GM12878 (cell line): Measurements from ENCODE around the gene ACSS1. TPM values are rescaled to one million over a fixed set of nuclear protein-coding genes. Genes with fewer than 3 reads are reported as not detected.

Source experiments
- ATAC-seq: fragments of 200-7000 bp; cut with Tn5 transposase; 3 replicates; pipeline ENCODE4 v1.9.1; 2020; ENCODE audit warnings: mild to moderate bottlenecking, moderate library complexity
- BruUV-seq: library from RNA; stranded (reverse); fragments of 400-500 nt; replicated peaks from 2 replicates; lab custom pipeline; 2021; lab: Mats Ljungman, UMichigan
- CTCF ChIA-PET: fragments of 300-600 bp; sonication (Branson Sonifier 250); formaldehyde crosslinking; extraction: SDS; loops from one replicate; lab custom pipeline; 2021; ENCODE audit warnings: inconsistent platforms; lab: Yijun Ruan, JAX
- POLR2A ChIA-PET: fragments of 350-600 bp; formaldehyde crosslinking; extraction: SDS; loops from one replicate; lab custom pipeline; 2021; ENCODE audit warnings: inconsistent platforms; lab: Charles Lee
- RAD21 ChIA-PET: fragments of 300-600 bp; sonication (Branson Sonifier 250); formaldehyde crosslinking; loops from one replicate; lab custom pipeline; 2023; ENCODE audit warnings: antibody characterized with exemption; ENCODE audit not compliant: unreplicated experiment; lab: Charles Lee
- SMC1A ChIA-PET: fragments of 300-600 bp; sonication (Branson Sonifier 250); formaldehyde crosslinking; loops from one replicate; lab custom pipeline; 2023; ENCODE audit not compliant: unreplicated experiment, uncharacterized antibody; lab: Charles Lee
- DNase-seq: peaks from one replicate; pipeline ENCODE4 v3.0.0-alpha.2; 2011; ENCODE audit warnings: low read depth, low spot score
- FAIRE-seq: peaks from 3 replicates; lab custom pipeline; 2011; peaks lifted over from hg19 to GRCh38; lab: Jason Lieb, UNC
- H2AFZ ChIP-seq: 2 replicates; pipeline ENCODE4 v1.6.0; 2011; ENCODE audit warnings: low read depth, low read length, control low read depth; ENCODE audit not compliant: control insufficient read depth
- H3K27ac ChIP-seq: 2 replicates; pipeline ENCODE4 v1.5.1; 2011; ENCODE audit warnings: control low read depth; ENCODE audit not compliant: control insufficient read depth, insufficient read depth
- H3K27me3 ChIP-seq, 2 experiments: replicated peaks in 1 of 2; 2 replicates each; pipeline versions ENCODE4 v1.6.0 to v1.6.1; 2011; ENCODE audit warnings: low read length in 1 of 2; ENCODE audit not compliant: control insufficient read depth in 2 of 2, insufficient read depth in 2 of 2
- H3K36me3 ChIP-seq, 2 experiments: 2 replicates each; pipeline ENCODE4 v1.5.1; 2011; ENCODE audit warnings: low read length in 1 of 2; ENCODE audit not compliant: control insufficient read depth in 2 of 2, insufficient read depth in 2 of 2
- H3K4me1 ChIP-seq: 2 replicates; pipeline ENCODE4 v1.6.1; 2011; ENCODE audit warnings: mild to moderate bottlenecking, low read length, moderate library complexity, mixed read lengths; ENCODE audit not compliant: control insufficient read depth, insufficient read depth
- H3K4me2 ChIP-seq: 2 replicates; pipeline ENCODE4 v1.6.0; 2011; ENCODE audit warnings: control low read depth; ENCODE audit not compliant: control insufficient read depth, insufficient read depth
- H3K4me3 ChIP-seq: fragments of 200-600 bp; sonication (generic); 2 replicates; pipeline ENCODE4 v1.5.1; 2016
- H3K79me2 ChIP-seq: 2 replicates; pipeline ENCODE4 v1.6.0; 2011; ENCODE audit warnings: low read length; ENCODE audit not compliant: control insufficient read depth, insufficient read depth
- H3K9ac ChIP-seq: 2 replicates; pipeline ENCODE4 v1.8.0; 2011; ENCODE audit warnings: low read length, control low read depth, mixed read lengths; ENCODE audit not compliant: control insufficient read depth, insufficient read depth
- H3K9me3 ChIP-seq: replicated peaks from 3 replicates; pipeline ENCODE4 v1.5.1; 2011; ENCODE audit warnings: mild to moderate bottlenecking, low read length; ENCODE audit not compliant: control insufficient read depth, insufficient read depth
- H4K20me1 ChIP-seq: 2 replicates; pipeline ENCODE4 v1.6.0; 2011; ENCODE audit not compliant: control insufficient read depth, insufficient read depth
- BHLHE40 ChIP-seq, 2 experiments: fragments of 450-650 bp in 1 of 2; IDR thresholded peaks; 2 replicates each; pipeline ENCODE4 v1.6.1; 2011 to 2017; ENCODE audit warnings: low read depth in 2 of 2, borderline replicate concordance in 1 of 2, improper control_type of control experiment in 1 of 2, low read length in 1 of 2, mild to moderate bottlenecking in 1 of 2
- CBX3 ChIP-seq: fragments of 200-600 bp; sonication (generic); IDR thresholded peaks from 2 replicates; pipeline ENCODE4 v1.6.1; 2016; ENCODE audit warnings: low read depth, borderline replicate concordance
- EP300 ChIP-seq, 2 experiments: fragments of 150-350 bp in 1 of 2; IDR thresholded peaks; 2 replicates each; pipeline ENCODE4 v1.6.1; 2011 to 2012; ENCODE audit warnings: low read depth in 2 of 2, low read length in 2 of 2, borderline replicate concordance in 1 of 2, improper control_type of control experiment in 1 of 2, inconsistent platforms in 1 of 2; ENCODE audit not compliant: control insufficient read depth in 1 of 2
- IRF4 ChIP-seq: IDR thresholded peaks from 2 replicates; pipeline ENCODE4 v1.6.1; 2011; ENCODE audit warnings: low read depth, low read length
- SRF ChIP-seq, 2 experiments: IDR thresholded peaks; 2 replicates each; pipeline ENCODE4 v1.6.1; 2011; ENCODE audit warnings: low read depth in 2 of 2, low read length in 2 of 2, mild to moderate bottlenecking in 1 of 2, moderate library complexity in 1 of 2
- WGBS: methylation state at CpG from one replicate; pipeline ENCODE4 v1.1.6; 2016; ENCODE audit warnings: low lambda C conversion rate; ENCODE audit not compliant: insufficient replicate concordance, insufficient coverage; ENCODE audit errors: missing lambda C conversion rate; 5-methylcytosine and 5-hydroxymethylcytosine counted together
- in situ Hi-C: fragments of 300-500 bp; cut with MboI; formaldehyde crosslinking; loops from 9 replicates; pipeline ENCODE4 v1.14.3; 2018; ENCODE audit warnings: mixed read lengths
- intact Hi-C: fragments of 100-400 bp; cut with micrococcal nuclease; formaldehyde crosslinking; loops from one replicate; pipeline ENCODE4 v1.14.2; 2022; ENCODE audit not compliant: unreplicated experiment
- polyA plus RNA-seq, 11 experiments: library from polyadenylated mRNA; depleted of rRNA in 4 of 11; unstranded in 6 of 11; stranded (reverse) in 5 of 11; fragments of >200 nt; fragmentation: Nextera tagmentation in 4 of 11; fragmentation: Illumina TruSeq in 1 of 11; extraction: Ambion mirVana in 4 of 11; extraction: Trizol in 1 of 11; gene quantifications; 1 replicate in 1 of 11; 2 replicates in 10 of 11; pipeline versions ENCODE4 v1.2.1 to v1.2.3, GENCODE V29; 2011 to 2016; ENCODE audit warnings: inconsistent platforms in 2 of 11, missing spikeins in 2 of 11, low read depth in 1 of 11
- total RNA-seq, 4 experiments: library from RNA; depleted of rRNA in 3 of 4; stranded (reverse); fragments of >200 nt in 3 of 4; fragmentation: Illumina TruSeq in 1 of 4; extraction: Trizol in 1 of 4; gene quantifications; 2 replicates each; pipeline versions ENCODE4 v1.2.1 to v1.2.3, GENCODE V29; 2013 to 2021
- TF ChIP-seq, protein P1 (sequence below): fragments of 150-350 bp; IDR thresholded peaks from 2 replicates; pipeline ENCODE4 v1.6.1; 2014; ENCODE audit warnings: mild to moderate bottlenecking, low read depth, low read length
- TF ChIP-seq, protein P2 (sequence below): fragments of 450-650 bp; IDR thresholded peaks from 2 replicates; pipeline ENCODE4 v1.6.1; 2016; ENCODE audit warnings: mild to moderate bottlenecking
- TF ChIP-seq, protein P3 (sequence below): IDR thresholded peaks from 2 replicates; pipeline ENCODE4 v1.6.1; 2012; ENCODE audit warnings: low read length, inconsistent platforms
- TF ChIP-seq, protein P4 (sequence below): IDR thresholded peaks from 2 replicates; pipeline ENCODE4 v1.6.1; 2012; ENCODE audit warnings: improper control_type of control experiment, low read depth, low read length; ENCODE audit not compliant: insufficient replicate concordance
- TF ChIP-seq, protein P5 (sequence below): IDR thresholded peaks from 2 replicates; pipeline ENCODE4 v1.6.1; 2011; ENCODE audit warnings: mild to moderate bottlenecking, low read depth, low read length, moderate library complexity; ENCODE audit not compliant: insufficient replicate concordance

Gene ACSS1
- total and polyA plus RNA-seq, 10 of the 15 experiments (the other 5 are each of a cell fraction or from before 2014, with no cell fraction given): 1.3 to 44.9 (median 31.1) TPM

DNA sequence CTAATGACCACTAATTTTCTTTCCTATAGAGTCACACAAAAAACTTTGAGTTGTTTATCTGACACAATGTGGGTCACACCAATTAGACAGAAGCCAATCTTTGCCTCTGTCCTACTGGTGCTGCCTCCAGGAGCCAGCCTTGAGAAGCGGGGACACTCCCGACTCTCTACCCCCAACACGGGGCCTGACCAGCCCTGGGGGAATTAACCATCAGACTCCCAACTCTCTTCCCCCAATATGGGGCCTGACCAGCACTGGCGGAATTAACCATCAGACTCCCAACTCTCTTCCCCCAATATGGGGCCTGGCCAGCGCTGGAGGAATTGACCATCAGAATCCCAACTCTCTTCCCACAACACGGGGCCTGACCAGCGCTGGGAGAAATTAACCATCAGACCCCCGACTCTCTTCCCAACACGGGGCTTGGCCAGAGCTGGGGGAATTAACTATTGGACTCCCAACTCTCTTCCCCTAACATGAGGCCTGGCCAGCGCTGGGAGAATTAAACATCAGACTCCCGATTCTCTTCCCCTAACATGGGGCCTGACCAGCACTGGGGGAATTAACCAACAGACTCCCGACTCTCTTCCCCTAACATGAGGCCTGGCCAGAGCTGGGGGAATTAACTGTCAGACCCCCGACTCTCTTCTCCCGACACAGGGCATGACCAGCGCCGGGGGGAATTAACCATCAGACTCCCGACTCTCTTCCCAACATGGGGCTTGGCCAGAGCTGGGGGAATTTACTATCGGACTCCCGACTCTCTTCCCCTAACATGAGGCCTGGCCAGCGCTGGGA lies 96.4 kb downstream of the ACSS1 start:
- Histone ChIP-seq H3K9ac (no peak overlapping the region), H3K36me3 (peaks cover 3 to 16% of the 10 kb centered on the region in 2 experiments; a peak in 3 of 4 replicates), H3K27ac (no peak overlapping the region), H3K79me2 (no peaks in the 10 kb centered on the region), H3K9me3 (no peaks in the 10 kb centered on the region), H3K27me3 (no peaks in the 10 kb centered on the region), H3K4me1 (no peaks in the 10 kb centered on the region), H3K4me2 (no peak overlapping the region), H3K4me3 (no peak overlapping the region), H2AFZ (no peak overlapping the region), H4K20me1 (no peaks in the 10 kb centered on the region)
- DNase-seq (no peak), ATAC-seq (no peak), FAIRE-seq (no peak)
- POLR2A ChIA-PET: interaction anchor here (1.2 kb wide), 1 partner anchor 242 kb away, joined by 3 read pairs; no protein-coding TSS in a partner anchor
- in situ Hi-C loops: no loop called here
- intact Hi-C loops: no loop called here
- SMC1A ChIA-PET: no interaction called here
- WGBS: 87% methylated on average over 20 of the region's 20 CpGs
- RAD21 ChIA-PET: no interaction called here
- CTCF ChIA-PET: interaction anchor here (0.6 to 2.2 kb wide), 5 partner anchors 9 to 31 kb away, joined by 3 to 7 read pairs (median 3); no protein-coding TSS in a partner anchor
- no TSS peak for BruUV-seq
- TF ChIP-seq, protein P1, sequence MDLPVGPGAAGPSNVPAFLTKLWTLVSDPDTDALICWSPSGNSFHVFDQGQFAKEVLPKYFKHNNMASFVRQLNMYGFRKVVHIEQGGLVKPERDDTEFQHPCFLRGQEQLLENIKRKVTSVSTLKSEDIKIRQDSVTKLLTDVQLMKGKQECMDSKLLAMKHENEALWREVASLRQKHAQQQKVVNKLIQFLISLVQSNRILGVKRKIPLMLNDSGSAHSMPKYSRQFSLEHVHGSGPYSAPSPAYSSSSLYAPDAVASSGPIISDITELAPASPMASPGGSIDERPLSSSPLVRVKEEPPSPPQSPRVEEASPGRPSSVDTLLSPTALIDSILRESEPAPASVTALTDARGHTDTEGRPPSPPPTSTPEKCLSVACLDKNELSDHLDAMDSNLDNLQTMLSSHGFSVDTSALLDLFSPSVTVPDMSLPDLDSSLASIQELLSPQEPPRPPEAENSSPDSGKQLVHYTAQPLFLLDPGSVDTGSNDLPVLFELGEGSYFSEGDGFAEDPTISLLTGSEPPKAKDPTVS: no peak
- TF ChIP-seq EP300 (IDR thresholded peaks at IDR 0.05; ENCODE audit: borderline replicate concordance in 1 of 2, control insufficient read depth in 1 of 2, low read depth in 2 of 2, low read length in 2 of 2) (no peak), CBX3 (no peak), BHLHE40 (IDR thresholded peaks at IDR 0.05; ENCODE audit: borderline replicate concordance in 1 of 2, low read depth in 2 of 2, low read length in 1 of 2) (no peak), SRF (IDR thresholded peaks at IDR 0.05; ENCODE audit: low read depth in 2 of 2, low read length in 2 of 2) (no peak), IRF4 (no peak)
- TF ChIP-seq, protein P2, sequence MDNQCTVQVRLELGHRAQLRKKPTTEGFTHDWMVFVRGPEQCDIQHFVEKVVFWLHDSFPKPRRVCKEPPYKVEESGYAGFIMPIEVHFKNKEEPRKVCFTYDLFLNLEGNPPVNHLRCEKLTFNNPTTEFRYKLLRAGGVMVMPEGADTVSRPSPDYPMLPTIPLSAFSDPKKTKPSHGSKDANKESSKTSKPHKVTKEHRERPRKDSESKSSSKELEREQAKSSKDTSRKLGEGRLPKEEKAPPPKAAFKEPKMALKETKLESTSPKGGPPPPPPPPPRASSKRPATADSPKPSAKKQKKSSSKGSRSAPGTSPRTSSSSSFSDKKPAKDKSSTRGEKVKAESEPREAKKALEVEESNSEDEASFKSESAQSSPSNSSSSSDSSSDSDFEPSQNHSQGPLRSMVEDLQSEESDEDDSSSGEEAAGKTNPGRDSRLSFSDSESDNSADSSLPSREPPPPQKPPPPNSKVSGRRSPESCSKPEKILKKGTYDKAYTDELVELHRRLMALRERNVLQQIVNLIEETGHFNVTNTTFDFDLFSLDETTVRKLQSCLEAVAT: no peak
- TF ChIP-seq, protein P3, sequence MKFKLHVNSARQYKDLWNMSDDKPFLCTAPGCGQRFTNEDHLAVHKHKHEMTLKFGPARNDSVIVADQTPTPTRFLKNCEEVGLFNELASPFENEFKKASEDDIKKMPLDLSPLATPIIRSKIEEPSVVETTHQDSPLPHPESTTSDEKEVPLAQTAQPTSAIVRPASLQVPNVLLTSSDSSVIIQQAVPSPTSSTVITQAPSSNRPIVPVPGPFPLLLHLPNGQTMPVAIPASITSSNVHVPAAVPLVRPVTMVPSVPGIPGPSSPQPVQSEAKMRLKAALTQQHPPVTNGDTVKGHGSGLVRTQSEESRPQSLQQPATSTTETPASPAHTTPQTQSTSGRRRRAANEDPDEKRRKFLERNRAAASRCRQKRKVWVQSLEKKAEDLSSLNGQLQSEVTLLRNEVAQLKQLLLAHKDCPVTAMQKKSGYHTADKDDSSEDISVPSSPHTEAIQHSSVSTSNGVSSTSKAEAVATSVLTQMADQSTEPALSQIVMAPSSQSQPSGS: no peak
- TF ChIP-seq, protein P4, sequence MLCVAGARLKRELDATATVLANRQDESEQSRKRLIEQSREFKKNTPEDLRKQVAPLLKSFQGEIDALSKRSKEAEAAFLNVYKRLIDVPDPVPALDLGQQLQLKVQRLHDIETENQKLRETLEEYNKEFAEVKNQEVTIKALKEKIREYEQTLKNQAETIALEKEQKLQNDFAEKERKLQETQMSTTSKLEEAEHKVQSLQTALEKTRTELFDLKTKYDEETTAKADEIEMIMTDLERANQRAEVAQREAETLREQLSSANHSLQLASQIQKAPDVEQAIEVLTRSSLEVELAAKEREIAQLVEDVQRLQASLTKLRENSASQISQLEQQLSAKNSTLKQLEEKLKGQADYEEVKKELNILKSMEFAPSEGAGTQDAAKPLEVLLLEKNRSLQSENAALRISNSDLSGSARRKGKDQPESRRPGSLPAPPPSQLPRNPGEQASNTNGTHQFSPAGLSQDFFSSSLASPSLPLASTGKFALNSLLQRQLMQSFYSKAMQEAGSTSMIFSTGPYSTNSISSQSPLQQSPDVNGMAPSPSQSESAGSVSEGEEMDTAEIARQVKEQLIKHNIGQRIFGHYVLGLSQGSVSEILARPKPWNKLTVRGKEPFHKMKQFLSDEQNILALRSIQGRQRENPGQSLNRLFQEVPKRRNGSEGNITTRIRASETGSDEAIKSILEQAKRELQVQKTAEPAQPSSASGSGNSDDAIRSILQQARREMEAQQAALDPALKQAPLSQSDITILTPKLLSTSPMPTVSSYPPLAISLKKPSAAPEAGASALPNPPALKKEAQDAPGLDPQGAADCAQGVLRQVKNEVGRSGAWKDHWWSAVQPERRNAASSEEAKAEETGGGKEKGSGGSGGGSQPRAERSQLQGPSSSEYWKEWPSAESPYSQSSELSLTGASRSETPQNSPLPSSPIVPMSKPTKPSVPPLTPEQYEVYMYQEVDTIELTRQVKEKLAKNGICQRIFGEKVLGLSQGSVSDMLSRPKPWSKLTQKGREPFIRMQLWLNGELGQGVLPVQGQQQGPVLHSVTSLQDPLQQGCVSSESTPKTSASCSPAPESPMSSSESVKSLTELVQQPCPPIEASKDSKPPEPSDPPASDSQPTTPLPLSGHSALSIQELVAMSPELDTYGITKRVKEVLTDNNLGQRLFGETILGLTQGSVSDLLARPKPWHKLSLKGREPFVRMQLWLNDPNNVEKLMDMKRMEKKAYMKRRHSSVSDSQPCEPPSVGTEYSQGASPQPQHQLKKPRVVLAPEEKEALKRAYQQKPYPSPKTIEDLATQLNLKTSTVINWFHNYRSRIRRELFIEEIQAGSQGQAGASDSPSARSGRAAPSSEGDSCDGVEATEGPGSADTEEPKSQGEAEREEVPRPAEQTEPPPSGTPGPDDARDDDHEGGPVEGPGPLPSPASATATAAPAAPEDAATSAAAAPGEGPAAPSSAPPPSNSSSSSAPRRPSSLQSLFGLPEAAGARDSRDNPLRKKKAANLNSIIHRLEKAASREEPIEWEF: no peak
- TF ChIP-seq, protein P5, sequence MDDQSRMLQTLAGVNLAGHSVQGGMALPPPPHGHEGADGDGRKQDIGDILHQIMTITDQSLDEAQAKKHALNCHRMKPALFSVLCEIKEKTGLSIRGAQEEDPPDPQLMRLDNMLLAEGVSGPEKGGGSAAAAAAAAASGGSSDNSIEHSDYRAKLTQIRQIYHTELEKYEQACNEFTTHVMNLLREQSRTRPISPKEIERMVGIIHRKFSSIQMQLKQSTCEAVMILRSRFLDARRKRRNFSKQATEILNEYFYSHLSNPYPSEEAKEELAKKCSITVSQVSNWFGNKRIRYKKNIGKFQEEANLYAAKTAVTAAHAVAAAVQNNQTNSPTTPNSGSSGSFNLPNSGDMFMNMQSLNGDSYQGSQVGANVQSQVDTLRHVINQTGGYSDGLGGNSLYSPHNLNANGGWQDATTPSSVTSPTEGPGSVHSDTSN: no peak
